Urinary bladder (tissue), 4 donors: ENCODE results near the gene ENTPD6. TPM values are rescaled to one million over a fixed set of nuclear protein-coding genes. Genes with fewer than 3 reads are reported as not detected.

Experiments used
- DNase-seq: peaks from one replicate; pipeline ENCODE4 v3.0.0-alpha.2; 2015; ENCODE audit errors: extremely low spot score
- H3K27ac ChIP-seq: one replicate; pipeline ENCODE4 v1.5.1; 2013; ENCODE audit warnings: low read depth, mild to moderate bottlenecking, moderate library complexity
- H3K36me3 ChIP-seq: one replicate; pipeline ENCODE4 v1.6.1; 2013; ENCODE audit warnings: mild to moderate bottlenecking, moderate library complexity; ENCODE audit not compliant: insufficient read depth
- H3K4me1 ChIP-seq: one replicate; pipeline ENCODE4 v1.6.1; 2013; ENCODE audit warnings: mild to moderate bottlenecking, moderate library complexity; ENCODE audit not compliant: insufficient read depth
- H3K4me3 ChIP-seq: one replicate; pipeline ENCODE4 v1.5.1; 2013; ENCODE audit warnings: low read depth, low read length
- WGBS: extraction: QIAGEN DNeasy Blood & Tissue Kit; methylation state at CpG from one replicate; pipeline ENCODE4 v1.1.7; 2013; 5-methylcytosine and 5-hydroxymethylcytosine counted together
- polyA plus RNA-seq: library from polyadenylated mRNA; stranded (reverse); fragments of 200-250 nt; gene quantifications from one replicate; pipeline ENCODE4 v1.2.3, GENCODE V29; 2013
- total RNA-seq: library from RNA; depleted of rRNA; stranded (reverse); fragments of >200 nt; gene quantifications from one replicate; pipeline ENCODE4 v1.2.3, GENCODE V29; 2014
- donor health status: healthy with polysubstance abuse.
- donor health status: healthy.

The ENTPD6 gene
- total and polyA plus RNA-seq, 2 donors = 19.2 to 45.4 TPM

GRCh38 chr20:25196786-25197120 lies 1.2 kb downstream of the ENTPD6 start:
- WGBS = 64% methylated on average over 9 of the region's 9 CpGs
- H3K4me1 ChIP-seq = no peaks in the 10 kb centered on the region
- H3K27ac ChIP-seq = no peak overlapping the region
- no peak for DNase-seq
- H3K4me3 ChIP-seq = peak overlapping the region; percentile 87
- H3K36me3 ChIP-seq = no peaks in the 10 kb centered on the region

- H3K4me3 ChIP-seq = no peak overlapping the region
- no peak overlapping the region for H3K27ac ChIP-seq
- H3K4me1 ChIP-seq = no peaks in the 10 kb centered on the region
- WGBS = 90% methylated on average over 3 of the region's 3 CpGs
- no peak for DNase-seq
- no peaks in the 10 kb centered on the region for H3K36me3 ChIP-seq
Observed at GRCh38 chr20:25197183-25197869, 1.8 kb downstream of the ENTPD6 start.

GRCh38 chr20:25197870-25198190 lies 2.3 kb downstream of the ENTPD6 start:
- DNase-seq = no peak
- Histone ChIP-seq H3K4me1 (no peaks in the 10 kb centered on the region), H3K4me3 (no peak overlapping the region), H3K36me3 (no peaks in the 10 kb centered on the region), H3K27ac (no peak overlapping the region)
- 84% methylated on average over 3 of the region's 3 CpGs for WGBS

GRCh38 chr20:25198663-25199383 lies 3.3 kb downstream of the ENTPD6 start:
- H3K4me1 ChIP-seq = no peaks in the 10 kb centered on the region
- no peaks in the 10 kb centered on the region for H3K36me3 ChIP-seq
- H3K4me3 ChIP-seq = no peak overlapping the region
- WGBS = 76% methylated on average over 11 of the region's 11 CpGs
- H3K27ac ChIP-seq = no peak overlapping the region
- DNase-seq = no peak

GRCh38 chr20:25199473-25200260 lies 4.2 kb downstream of the ENTPD6 start:
- no peak for DNase-seq
- Histone ChIP-seq H3K4me1 (no peaks in the 10 kb centered on the region), H3K36me3 (no peaks in the 10 kb centered on the region), H3K4me3 (no peak overlapping the region), H3K27ac (no peak overlapping the region)
- 74% methylated on average over 5 of the region's 5 CpGs for WGBS

- no peak overlapping the region for H3K4me3 ChIP-seq
- WGBS = 94% methylated on average over 2 of the region's 2 CpGs
- no peaks in the 10 kb centered on the region for H3K4me1 ChIP-seq
- H3K36me3 ChIP-seq = no peaks in the 10 kb centered on the region
- DNase-seq = no peak
- no peak overlapping the region for H3K27ac ChIP-seq
Observed at GRCh38 chr20:25203089-25203488, 7.6 kb downstream of the ENTPD6 start.

GRCh38 chr20:25203871-25204320 lies 8.4 kb downstream of the ENTPD6 start:
- no peaks in the 10 kb centered on the region for H3K4me1 ChIP-seq
- H3K4me3 ChIP-seq = no peak overlapping the region
- no peaks in the 10 kb centered on the region for H3K36me3 ChIP-seq
- WGBS = 67% methylated on average over 1 of the region's 1 CpG
- no peak for DNase-seq
- H3K27ac ChIP-seq = no peak overlapping the region

- Histone ChIP-seq H3K27ac (no peak overlapping the region), H3K4me1 (no peaks in the 10 kb centered on the region), H3K4me3 (no peak overlapping the region), H3K36me3 (no peaks in the 10 kb centered on the region)
- no peak for DNase-seq
- WGBS = 89% methylated on average over 9 of the region's 9 CpGs
Observed at GRCh38 chr20:25204550-25205276, 9.2 kb downstream of the ENTPD6 start.

- H3K4me1 ChIP-seq = no peaks in the 10 kb centered on the region
- WGBS = 76% methylated on average over 21 of the region's 21 CpGs
- no peak for DNase-seq
- H3K4me3 ChIP-seq = no peak overlapping the region
- no peaks in the 10 kb centered on the region for H3K36me3 ChIP-seq
- H3K27ac ChIP-seq = no peak overlapping the region
Observed at GRCh38 chr20:25205277-25206062, 10.0 kb downstream of the ENTPD6 start.

- 88% methylated on average over 9 of the region's 9 CpGs for WGBS
- H3K4me1 ChIP-seq = no peaks in the 10 kb centered on the region
- no peak overlapping the region for H3K27ac ChIP-seq
- no peak for DNase-seq
- H3K4me3 ChIP-seq = no peak overlapping the region
- no peaks in the 10 kb centered on the region for H3K36me3 ChIP-seq
Observed at GRCh38 chr20:25206063-25206403, 10.5 kb downstream of the ENTPD6 start.

- no peak for DNase-seq
- no peaks in the 10 kb centered on the region for H3K36me3 ChIP-seq
- no peaks in the 10 kb centered on the region for H3K4me1 ChIP-seq
- no peak overlapping the region for H3K4me3 ChIP-seq
- H3K27ac ChIP-seq = no peak overlapping the region
- WGBS = 97% methylated on average over 8 of the region's 8 CpGs
Observed at GRCh38 chr20:25206548-25206947, 11.0 kb downstream of the ENTPD6 start.

- no peak for DNase-seq
- no peaks in the 10 kb centered on the region for H3K4me1 ChIP-seq
- WGBS = 94% methylated on average over 22 of the region's 22 CpGs
- no peak overlapping the region for H3K27ac ChIP-seq
- H3K4me3 ChIP-seq = no peak overlapping the region
- H3K36me3 ChIP-seq = no peaks in the 10 kb centered on the region
Observed at GRCh38 chr20:25207149-25207959, 11.8 kb downstream of the ENTPD6 start.
